H54 (cell line): Measurements from ENCODE around the gene CST11.

Source experiments
- DNase-seq: peaks from one replicate; pipeline ENCODE4 v3.0.0; 2011; ENCODE audit warnings: low spot score, mixed read lengths; ENCODE audit not compliant: insufficient read length
- FAIRE-seq: peaks from 3 replicates; lab custom pipeline; 2011; peaks lifted over from hg19 to GRCh38; lab: Jason Lieb, UNC
- POLR2A ChIP-seq: IDR thresholded peaks from 2 replicates; pipeline ENCODE4 v1.6.1; 2011; ENCODE audit warnings: low read depth, mild to moderate bottlenecking, low read length

The CST11 gene

GRCh38 chr20:23419657-23419994 is 33.0 kb downstream of the CST11 start:
- FAIRE-seq (no peak), DNase-seq (no peak)
- no peak for TF ChIP-seq POLR2A

- DNase-seq: no peak
- TF ChIP-seq POLR2A: no peak
- no peak for FAIRE-seq
Observed at GRCh38 chr20:23417861-23418260, 34.8 kb downstream of the CST11 start.

GRCh38 chr20:23415959-23416583 is 36.6 kb downstream of the CST11 start:
- DNase-seq (no peak), FAIRE-seq (peak; percentile 72)
- TF ChIP-seq POLR2A: no peak

- FAIRE-seq (no peak), DNase-seq (no peak)
- TF ChIP-seq POLR2A: no peak
Observed at GRCh38 chr20:23415555-23415954, 37.1 kb downstream of the CST11 start.

GRCh38 chr20:23414526-23415188 is 38.0 kb downstream of the CST11 start:
- no peak for TF ChIP-seq POLR2A
- DNase-seq (no peak), FAIRE-seq (no peak)

GRCh38 chr20:23413862-23414422 is 38.7 kb downstream of the CST11 start:
- FAIRE-seq (no peak), DNase-seq (no peak)
- TF ChIP-seq POLR2A: no peak

- FAIRE-seq: no peak
- TF ChIP-seq POLR2A: no peak
- no peak for DNase-seq
Observed at GRCh38 chr20:23412026-23412425, 40.6 kb downstream of the CST11 start.

- no peak for TF ChIP-seq POLR2A
- FAIRE-seq (no peak), DNase-seq (no peak)
Observed at GRCh38 chr20:23410916-23411695, 41.6 kb downstream of the CST11 start.

- TF ChIP-seq POLR2A: no peak
- FAIRE-seq (no peak), DNase-seq (no peak)
Observed at GRCh38 chr20:23409800-23410199, 42.9 kb downstream of the CST11 start.

GRCh38 chr20:23408957-23409356 is 43.7 kb downstream of the CST11 start:
- FAIRE-seq (no peak), DNase-seq (no peak)
- TF ChIP-seq POLR2A: no peak

GRCh38 chr20:23407781-23408464 is 44.8 kb downstream of the CST11 start:
- DNase-seq (no peak), FAIRE-seq (no peak)
- no peak for TF ChIP-seq POLR2A

GRCh38 chr20:23406880-23407279 is 45.8 kb downstream of the CST11 start:
- no peak for DNase-seq
- FAIRE-seq: no peak

GRCh38 chr20:23404196-23404595 is 48.5 kb downstream of the CST11 start:
- TF ChIP-seq POLR2A: no peak
- no peak for FAIRE-seq

More at GRCh38 chr20:23406880-23407279, 45.8 kb downstream of the CST11 start:
- TF ChIP-seq POLR2A: no peak

More at GRCh38 chr20:23404196-23404595, 48.5 kb downstream of the CST11 start:
- DNase-seq: no peak
